GM12891 (cell line): ENCODE data around the gene ERICH2.

Experiments
- DNase-seq: peaks from one replicate; pipeline ENCODE4 v3.0.0; 2011; ENCODE audit warnings: low spot score; ENCODE audit not compliant: insufficient read length
- FAIRE-seq: peaks from 2 replicates; lab custom pipeline; 2011; peaks lifted over from hg19 to GRCh38; lab: Jason Lieb, UNC
- PAX5 ChIP-seq: IDR thresholded peaks from 2 replicates; pipeline ENCODE4 v1.6.1; 2011; ENCODE audit warnings: low read length, moderate library complexity, mild to moderate bottlenecking; ENCODE audit not compliant: insufficient read depth, severe bottlenecking
- POLR2A ChIP-seq: IDR thresholded peaks from 2 replicates; pipeline ENCODE4 v1.6.1; 2011; ENCODE audit warnings: low read depth, low read length, control low read depth
- POLR2AphosphoS5 ChIP-seq: IDR thresholded peaks from 2 replicates; pipeline ENCODE4 v1.6.1; 2011; ENCODE audit warnings: low read depth, low read length, control low read depth
- POU2F2 ChIP-seq: IDR thresholded peaks from 2 replicates; pipeline ENCODE4 v1.6.1; 2011; ENCODE audit warnings: low read depth, mild to moderate bottlenecking, control low read depth, low read length, moderate library complexity
- SPI1 ChIP-seq: IDR thresholded peaks from 2 replicates; pipeline ENCODE4 v1.6.1; 2011; ENCODE audit warnings: low read depth, low read length, control low read depth
- TAF1 ChIP-seq: IDR thresholded peaks from 2 replicates; pipeline ENCODE4 v1.6.1; 2011; ENCODE audit warnings: low read depth, low read length, control low read depth

The ERICH2 gene

GRCh38 chr2:170840717-170841210 is 70.6 kb downstream of the ERICH2 start:
- FAIRE-seq (no peak), DNase-seq (no peak)
- no peak for TF ChIP-seq TAF1
- no peak for TF ChIP-seq POLR2AphosphoS5
- TF ChIP-seq POU2F2, result no peak
- TF ChIP-seq SPI1, result no peak
- no peak for TF ChIP-seq PAX5
- TF ChIP-seq POLR2A, result no peak

GRCh38 chr2:170842785-170843184 is 72.6 kb downstream of the ERICH2 start:
- DNase-seq (no peak), FAIRE-seq (no peak)
- TF ChIP-seq PAX5, result no peak
- TF ChIP-seq SPI1, result no peak
- no peak for TF ChIP-seq POU2F2

GRCh38 chr2:170843656-170844055 is 73.5 kb downstream of the ERICH2 start:
- no peak for DNase-seq
- TF ChIP-seq POLR2A, result no peak
- TF ChIP-seq PAX5, result no peak
- no peak for TF ChIP-seq TAF1
- TF ChIP-seq POLR2AphosphoS5, result no peak
- TF ChIP-seq SPI1, result no peak
- no peak for TF ChIP-seq POU2F2

GRCh38 chr2:170845343-170845742 is 75.2 kb downstream of the ERICH2 start:
- TF ChIP-seq POLR2AphosphoS5 (no peak), PAX5 (no peak), POU2F2 (no peak), POLR2A (no peak), SPI1 (no peak), TAF1 (no peak)

More at GRCh38 chr2:170843656-170844055, 73.5 kb downstream of the ERICH2 start:
- no peak for FAIRE-seq

GRCh38 chr2:170846314-170846713 is 76.1 kb downstream of the ERICH2 start:
- FAIRE-seq (no peak), DNase-seq (no peak)
- TF ChIP-seq PAX5 (no peak), TAF1 (no peak), SPI1 (no peak), POLR2AphosphoS5 (no peak), POLR2A (no peak), POU2F2 (no peak)

More at GRCh38 chr2:170845343-170845742, 75.2 kb downstream of the ERICH2 start:
- FAIRE-seq (no peak), DNase-seq (no peak)

- DNase-seq (no peak), FAIRE-seq (no peak)
- TF ChIP-seq PAX5, result no peak
- no peak for TF ChIP-seq POU2F2
- TF ChIP-seq TAF1, result no peak
- no peak for TF ChIP-seq POLR2A
- TF ChIP-seq POLR2AphosphoS5, result no peak
- TF ChIP-seq SPI1, result no peak
These were observed 77.5 kb downstream of the ERICH2 start for GRCh38 chr2:170847716-170848115.
